H9 (cell line): ENCODE measurements around the gene TAF4. TPM values are rescaled to one million over a fixed set of nuclear protein-coding genes. Genes with fewer than 3 reads are reported as not detected.

Experiments
- DNase-seq: peaks from one replicate; pipeline ENCODE4 v3.0.0-alpha.2; 2017
- H2AFZ ChIP-seq: one replicate; pipeline ENCODE4 v1.6.1; 2013; ENCODE audit warnings: mild to moderate bottlenecking, low read length, control low read depth, moderate library complexity
- H2AK5ac ChIP-seq: 2 replicates; pipeline ENCODE4 v1.6.1; 2013; ENCODE audit warnings: low read length, control low read depth, mixed read lengths; ENCODE audit not compliant: insufficient read length
- H2BK120ac ChIP-seq: one replicate; pipeline ENCODE4 v1.6.1; 2013; ENCODE audit warnings: low read depth, mild to moderate bottlenecking, low read length, control low read depth, inconsistent platforms; ENCODE audit not compliant: poor library complexity, severe bottlenecking
- H2BK12ac ChIP-seq: 2 replicates; pipeline ENCODE4 v1.6.1; 2013; ENCODE audit warnings: low read length, control low read depth, mixed read lengths, low read depth; ENCODE audit not compliant: insufficient read length
- H2BK15ac ChIP-seq: 2 replicates; pipeline ENCODE4 v1.6.1; 2013; ENCODE audit warnings: low read depth, low read length, control low read depth
- H2BK20ac ChIP-seq: one replicate; pipeline ENCODE4 v1.6.1; 2013; ENCODE audit warnings: low read depth, mild to moderate bottlenecking, low read length, control low read depth, inconsistent platforms; ENCODE audit not compliant: poor library complexity, severe bottlenecking
- H2BK5ac ChIP-seq: 2 replicates; pipeline ENCODE4 v1.6.1; 2013; ENCODE audit warnings: low read length, control low read depth, mixed read lengths; ENCODE audit not compliant: insufficient read length
- H3K14ac ChIP-seq: 2 replicates; pipeline ENCODE4 v1.6.1; 2013; ENCODE audit warnings: low read length, control low read depth; ENCODE audit not compliant: insufficient read depth
- H3K18ac ChIP-seq: 2 replicates; pipeline ENCODE4 v1.6.1; 2013; ENCODE audit warnings: low read depth, mild to moderate bottlenecking, mixed read lengths, low read length, control low read depth; ENCODE audit not compliant: insufficient read length
- H3K23ac ChIP-seq: 2 replicates; pipeline ENCODE4 v1.6.1; 2013; ENCODE audit warnings: low read length, control low read depth, mixed read lengths, low read depth; ENCODE audit not compliant: insufficient read length
- H3K23me2 ChIP-seq: 2 replicates; pipeline ENCODE4 v1.6.1; 2013; ENCODE audit warnings: low read depth, mild to moderate bottlenecking, mixed read lengths, low read length, control low read depth; ENCODE audit not compliant: insufficient read length, poor library complexity, severe bottlenecking
- H3K27ac ChIP-seq: 2 replicates; pipeline ENCODE4 v1.5.1; 2013; ENCODE audit warnings: low read length, control low read depth, mixed read lengths, low read depth; ENCODE audit not compliant: insufficient read length
- H3K27me3 ChIP-seq: 2 replicates; pipeline ENCODE4 v1.6.1; 2013; ENCODE audit warnings: low read length, control low read depth, inconsistent platforms; ENCODE audit not compliant: insufficient read depth
- H3K4ac ChIP-seq: 2 replicates; pipeline ENCODE4 v1.6.1; 2013; ENCODE audit warnings: low read depth, mild to moderate bottlenecking, control low read depth, inconsistent platforms, low read length, moderate library complexity
- H3K4me1 ChIP-seq: 2 replicates; pipeline ENCODE4 v1.6.1; 2013; ENCODE audit warnings: low read length, control low read depth, inconsistent platforms; ENCODE audit not compliant: insufficient read depth
- H3K4me2 ChIP-seq: 2 replicates; pipeline ENCODE4 v1.6.1; 2013; ENCODE audit warnings: low read length, control low read depth, mixed read lengths; ENCODE audit not compliant: insufficient read length, insufficient read depth
- H3K56ac ChIP-seq: 2 replicates; pipeline ENCODE4 v1.6.1; 2013; ENCODE audit warnings: low read depth, mild to moderate bottlenecking, mixed read lengths, low read length, control low read depth; ENCODE audit not compliant: insufficient read length
- H3K79me1 ChIP-seq: 2 replicates; pipeline ENCODE4 v1.6.1; 2013; ENCODE audit warnings: low read depth, mild to moderate bottlenecking, moderate library complexity, low read length, control low read depth, inconsistent platforms; ENCODE audit not compliant: insufficient read depth, poor library complexity, severe bottlenecking
- H3K79me2 ChIP-seq: 2 replicates; pipeline ENCODE4 v1.6.1; 2013; ENCODE audit warnings: low read length, control low read depth, inconsistent platforms; ENCODE audit not compliant: insufficient read depth
- H3K9ac ChIP-seq: 2 replicates; pipeline ENCODE4 v1.6.1; 2013; ENCODE audit warnings: low read length, control low read depth, mixed read lengths; ENCODE audit not compliant: insufficient read length; ENCODE audit errors: extremely low read depth
- H3K9me3 ChIP-seq: one replicate; pipeline ENCODE4 v1.6.1; 2013; ENCODE audit warnings: low read depth, low read length, inconsistent platforms; ENCODE audit not compliant: control insufficient read depth
- H3T11ph ChIP-seq: one replicate; pipeline ENCODE4 v1.6.1; 2013; ENCODE audit warnings: mild to moderate bottlenecking, low read length, control low read depth, inconsistent platforms
- H4K20me1 ChIP-seq: one replicate; pipeline ENCODE4 v1.6.1; 2013; ENCODE audit not compliant: control insufficient read depth, insufficient read length, insufficient read depth
- H4K5ac ChIP-seq: 2 replicates; pipeline ENCODE4 v1.6.1; 2013; ENCODE audit warnings: low read depth, mild to moderate bottlenecking, mixed read lengths, low read length, control low read depth; ENCODE audit not compliant: insufficient read length
- H4K8ac ChIP-seq: replicated peaks from 2 replicates; pipeline ENCODE4 v1.6.1; 2013; ENCODE audit warnings: low read length, control low read depth, mixed read lengths, low read depth; ENCODE audit not compliant: insufficient read length
- H4K91ac ChIP-seq: 2 replicates; pipeline ENCODE4 v1.6.1; 2013; ENCODE audit warnings: low read depth, mild to moderate bottlenecking, moderate library complexity, mixed read lengths, low read length, control low read depth; ENCODE audit not compliant: insufficient read length
- H3K27ac Mint-ChIP-seq, 3 experiments: 2 replicates in 2 of 3; 3 replicates in 1 of 3; pipeline ENCODE4 v1.8.0; 2020 to 2021; ENCODE audit warnings: mixed read lengths in 3 of 3, mild to moderate bottlenecking in 1 of 3, moderate library complexity in 1 of 3
- H3K27me3 Mint-ChIP-seq: 2 replicates; pipeline ENCODE4 v1.8.0; 2021; ENCODE audit warnings: low read depth, mild to moderate bottlenecking, moderate library complexity, mixed read lengths
- H3K36me3 Mint-ChIP-seq, 3 experiments: 2 replicates in 2 of 3; 3 replicates in 1 of 3; pipeline ENCODE4 v1.8.0; 2020 to 2021; ENCODE audit warnings: low read depth in 3 of 3, mixed read lengths in 3 of 3; ENCODE audit not compliant: insufficient read depth in 1 of 3
- H3K4me1 Mint-ChIP-seq, 2 experiments: 2 replicates each; pipeline ENCODE4 v1.8.0; 2020; ENCODE audit warnings: mixed read lengths in 2 of 2
- H3K4me3 Mint-ChIP-seq, 2 experiments: 2 replicates in 1 of 2; 3 replicates in 1 of 2; pipeline ENCODE4 v1.8.0; 2020 to 2021; ENCODE audit warnings: mild to moderate bottlenecking in 2 of 2, mixed read lengths in 2 of 2, moderate library complexity in 1 of 2
- H3K9me3 Mint-ChIP-seq, 2 experiments: 2 replicates in 1 of 2; 3 replicates in 1 of 2; pipeline ENCODE4 v1.8.0; 2020; ENCODE audit warnings: mild to moderate bottlenecking in 2 of 2, mixed read lengths in 2 of 2, moderate library complexity in 1 of 2
- CTCF ChIP-seq: fragments of 200-600 bp; sonication (generic); conservative IDR thresholded peaks from 3 replicates; pipeline ENCODE4 v1.8.0; 2021; ENCODE audit warnings: antibody characterized with exemption, mild to moderate bottlenecking
- WGBS: extraction: QIAGEN DNeasy Blood & Tissue Kit; methylation state at CpG from one replicate; pipeline ENCODE4 v1.1.7; 2013; ENCODE audit warnings: missing lambda C conversion rate, low lambda C conversion rate, mixed read lengths; ENCODE audit not compliant: insufficient read length; ENCODE audit errors: extremely low coverage; 5-methylcytosine and 5-hydroxymethylcytosine counted together
- total RNA-seq: library from RNA; stranded (reverse); gene quantifications from 2 replicates; pipeline ENCODE4 v1.2.1, GENCODE V29; 2021

TAF4 gene
- total RNA-seq, 1 experiment from 2014 or later = 30.8 TPM

DNA sequence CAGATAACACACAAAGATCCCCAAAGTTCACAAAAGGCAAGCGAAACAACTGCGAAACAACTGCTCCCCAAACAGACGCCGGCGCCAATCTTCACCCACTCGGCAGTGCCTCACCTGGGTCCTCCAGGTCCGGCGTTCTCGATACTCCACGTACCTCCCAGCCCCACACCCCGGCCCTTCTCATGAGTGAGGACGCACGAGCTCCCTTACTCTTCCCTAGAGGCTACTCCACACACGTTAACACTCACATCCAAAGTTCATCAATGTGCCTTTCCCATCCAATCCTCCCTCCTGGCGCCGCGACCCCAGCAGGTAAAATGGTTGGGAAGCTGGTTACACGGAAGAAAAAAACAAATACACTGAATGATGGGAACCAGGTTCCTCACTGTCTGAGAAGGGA is 77.0 kb downstream of the TAF4 start:
- Histone ChIP-seq H2BK12ac (no peak overlapping the region), H4K91ac (no peak overlapping the region), H2AFZ (no peak overlapping the region), H3K9ac (no peak overlapping the region), H3K18ac (no peak overlapping the region), H2BK5ac (no peak overlapping the region), H3K27ac (no peak overlapping the region), H3K23ac (no peak overlapping the region), H3K4me2 (no peak overlapping the region), H2AK5ac (no peak overlapping the region), H3T11ph (no peak overlapping the region), H2BK15ac (no peak overlapping the region), H3K23me2 (no peaks in the 10 kb centered on the region), H3K4me1 (no peaks in the 10 kb centered on the region), H3K9me3 (peaks cover 7% of the 10 kb centered on the region), H3K4ac (no peak overlapping the region), H3K79me1 (peaks cover 3% of the 10 kb centered on the region), H3K27me3 (no peaks in the 10 kb centered on the region), H3K56ac (no peak overlapping the region), H2BK20ac (no peak overlapping the region), H4K8ac (no peak overlapping the region), H4K20me1 (no peaks in the 10 kb centered on the region), H2BK120ac (no peak overlapping the region), H3K79me2 (no peaks in the 10 kb centered on the region), H3K14ac (no peak overlapping the region), H4K5ac (no peak overlapping the region)
- no peak overlapping the region for H3K4me3 Mint-ChIP-seq
- no peaks in the 10 kb centered on the region for H3K27me3 Mint-ChIP-seq
- no peak for TF ChIP-seq CTCF
- H3K36me3 Mint-ChIP-seq = peaks cover 66 to 90% (median 84%) of the 10 kb centered on the region in 3 experiments
- no CpG with 5 or more reads among the region's 18 CpGs for WGBS
- no peaks in the 10 kb centered on the region for H3K4me1 Mint-ChIP-seq
- no peak overlapping the region for H3K27ac Mint-ChIP-seq
- no peak for DNase-seq
- H3K9me3 Mint-ChIP-seq = peaks cover 9 to 11% of the 10 kb centered on the region in 2 experiments
